ENCODE results near the gene NAV3.

NAV3 gene

GRCh38 chr12:77996670-77997069, 166.0 kb downstream of the NAV3 start:
- no peak for FAIRE-seq

GRCh38 chr12:77998236-77998786, 167.6 kb downstream of the NAV3 start:
- no peak for FAIRE-seq

GRCh38 chr12:77999074-77999715, 168.5 kb downstream of the NAV3 start:
- FAIRE-seq: peak; percentile 28

GRCh38 chr12:78002878-78003277, 172.2 kb downstream of the NAV3 start:
- no peak for FAIRE-seq

- no peak for FAIRE-seq
Observed at GRCh38 chr12:78004249-78005093, 173.8 kb downstream of the NAV3 start.

GRCh38 chr12:78005094-78005492, 174.4 kb downstream of the NAV3 start:
- FAIRE-seq: no peak

GRCh38 chr12:78007173-78007572, 176.5 kb downstream of the NAV3 start:
- no peak for FAIRE-seq

- FAIRE-seq: no peak
Observed at GRCh38 chr12:78009031-78009430, 178.3 kb downstream of the NAV3 start.

GRCh38 chr12:78018171-78018910, 187.6 kb downstream of the NAV3 start:
- FAIRE-seq: no peak

GRCh38 chr12:78018939-78019338, 188.2 kb downstream of the NAV3 start:
- no peak for FAIRE-seq

- FAIRE-seq: no peak
Observed at GRCh38 chr12:78028426-78028825, 197.7 kb downstream of the NAV3 start.

- no peak for FAIRE-seq
Observed at GRCh38 chr12:78034025-78034424, 203.3 kb downstream of the NAV3 start.

- no peak for FAIRE-seq
Observed at GRCh38 chr12:78035901-78036606, 205.4 kb downstream of the NAV3 start.

- no peak for FAIRE-seq
Observed at GRCh38 chr12:78036874-78037273, 206.2 kb downstream of the NAV3 start.

GRCh38 chr12:78037707-78038106, 207.0 kb downstream of the NAV3 start:
- no peak for FAIRE-seq

GRCh38 chr12:78038541-78038940, 207.8 kb downstream of the NAV3 start:
- FAIRE-seq: no peak

- no peak for FAIRE-seq
Observed at GRCh38 chr12:78038986-78039385, 208.3 kb downstream of the NAV3 start.

- FAIRE-seq: no peak
Observed at GRCh38 chr12:78040111-78040510, 209.4 kb downstream of the NAV3 start.

- FAIRE-seq: no peak
Observed at GRCh38 chr12:78050790-78051189, 220.1 kb downstream of the NAV3 start.

GRCh38 chr12:78055545-78055944, 224.9 kb downstream of the NAV3 start:
- no peak for FAIRE-seq

GRCh38 chr12:78057075-78057474, 226.4 kb downstream of the NAV3 start:
- FAIRE-seq: no peak

GRCh38 chr12:78060186-78060585, 229.5 kb downstream of the NAV3 start:
- FAIRE-seq: no peak

- FAIRE-seq: peak; percentile 21
Observed at GRCh38 chr12:78062786-78063185, 232.1 kb downstream of the NAV3 start.
